Measurements from ENCODE around the gene MEGF10.

DNA sequence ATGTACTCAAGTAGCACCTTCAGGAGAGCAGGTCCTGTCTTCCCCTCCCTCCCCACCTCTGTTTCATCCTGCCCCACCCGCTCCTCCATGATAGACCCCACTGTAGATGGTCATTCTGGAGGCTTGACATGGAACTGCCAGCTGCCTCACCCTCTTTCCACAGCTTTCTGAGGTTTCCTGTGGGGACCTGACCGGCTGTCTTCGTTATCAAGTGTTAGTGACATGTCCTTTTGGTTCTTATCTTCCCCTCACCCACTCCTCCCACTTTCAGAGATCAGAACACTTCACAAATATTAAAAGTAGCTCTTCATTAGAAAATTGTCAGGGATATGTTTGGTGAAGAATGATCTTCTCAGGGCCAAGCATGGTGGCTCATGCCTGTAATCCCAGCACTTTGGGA is 52.7 kb downstream of the MEGF10 start:
- TF ChIP-seq, protein P1, sequence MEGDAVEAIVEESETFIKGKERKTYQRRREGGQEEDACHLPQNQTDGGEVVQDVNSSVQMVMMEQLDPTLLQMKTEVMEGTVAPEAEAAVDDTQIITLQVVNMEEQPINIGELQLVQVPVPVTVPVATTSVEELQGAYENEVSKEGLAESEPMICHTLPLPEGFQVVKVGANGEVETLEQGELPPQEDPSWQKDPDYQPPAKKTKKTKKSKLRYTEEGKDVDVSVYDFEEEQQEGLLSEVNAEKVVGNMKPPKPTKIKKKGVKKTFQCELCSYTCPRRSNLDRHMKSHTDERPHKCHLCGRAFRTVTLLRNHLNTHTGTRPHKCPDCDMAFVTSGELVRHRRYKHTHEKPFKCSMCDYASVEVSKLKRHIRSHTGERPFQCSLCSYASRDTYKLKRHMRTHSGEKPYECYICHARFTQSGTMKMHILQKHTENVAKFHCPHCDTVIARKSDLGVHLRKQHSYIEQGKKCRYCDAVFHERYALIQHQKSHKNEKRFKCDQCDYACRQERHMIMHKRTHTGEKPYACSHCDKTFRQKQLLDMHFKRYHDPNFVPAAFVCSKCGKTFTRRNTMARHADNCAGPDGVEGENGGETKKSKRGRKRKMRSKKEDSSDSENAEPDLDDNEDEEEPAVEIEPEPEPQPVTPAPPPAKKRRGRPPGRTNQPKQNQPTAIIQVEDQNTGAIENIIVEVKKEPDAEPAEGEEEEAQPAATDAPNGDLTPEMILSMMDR (IDR thresholded peaks at IDR 0.05; ENCODE audit: poor library complexity, severe bottlenecking) = no peak
- TF ChIP-seq MXI1 (conservative IDR thresholded peaks at IDR 0.05; ENCODE audit: poor library complexity, severe bottlenecking) (no peak), RAD21 (conservative IDR thresholded peaks at IDR 0.05) (no peak), EZH2 (IDR thresholded peaks at IDR 0.05; ENCODE audit: borderline replicate concordance, insufficient read depth, low read length, poor library complexity, severe bottlenecking) (no peak), EP300 (conservative IDR thresholded peaks at IDR 0.05; ENCODE audit: poor library complexity, severe bottlenecking) (no peak), POLR2AphosphoS5 (IDR thresholded peaks at IDR 0.05) (no peak), TAF1 (IDR thresholded peaks at IDR 0.05; ENCODE audit: low read depth) (no peak), SMC3 (conservative IDR thresholded peaks at IDR 0.05; ENCODE audit: poor library complexity) (no peak)
- TF ChIP-seq, protein P2, sequence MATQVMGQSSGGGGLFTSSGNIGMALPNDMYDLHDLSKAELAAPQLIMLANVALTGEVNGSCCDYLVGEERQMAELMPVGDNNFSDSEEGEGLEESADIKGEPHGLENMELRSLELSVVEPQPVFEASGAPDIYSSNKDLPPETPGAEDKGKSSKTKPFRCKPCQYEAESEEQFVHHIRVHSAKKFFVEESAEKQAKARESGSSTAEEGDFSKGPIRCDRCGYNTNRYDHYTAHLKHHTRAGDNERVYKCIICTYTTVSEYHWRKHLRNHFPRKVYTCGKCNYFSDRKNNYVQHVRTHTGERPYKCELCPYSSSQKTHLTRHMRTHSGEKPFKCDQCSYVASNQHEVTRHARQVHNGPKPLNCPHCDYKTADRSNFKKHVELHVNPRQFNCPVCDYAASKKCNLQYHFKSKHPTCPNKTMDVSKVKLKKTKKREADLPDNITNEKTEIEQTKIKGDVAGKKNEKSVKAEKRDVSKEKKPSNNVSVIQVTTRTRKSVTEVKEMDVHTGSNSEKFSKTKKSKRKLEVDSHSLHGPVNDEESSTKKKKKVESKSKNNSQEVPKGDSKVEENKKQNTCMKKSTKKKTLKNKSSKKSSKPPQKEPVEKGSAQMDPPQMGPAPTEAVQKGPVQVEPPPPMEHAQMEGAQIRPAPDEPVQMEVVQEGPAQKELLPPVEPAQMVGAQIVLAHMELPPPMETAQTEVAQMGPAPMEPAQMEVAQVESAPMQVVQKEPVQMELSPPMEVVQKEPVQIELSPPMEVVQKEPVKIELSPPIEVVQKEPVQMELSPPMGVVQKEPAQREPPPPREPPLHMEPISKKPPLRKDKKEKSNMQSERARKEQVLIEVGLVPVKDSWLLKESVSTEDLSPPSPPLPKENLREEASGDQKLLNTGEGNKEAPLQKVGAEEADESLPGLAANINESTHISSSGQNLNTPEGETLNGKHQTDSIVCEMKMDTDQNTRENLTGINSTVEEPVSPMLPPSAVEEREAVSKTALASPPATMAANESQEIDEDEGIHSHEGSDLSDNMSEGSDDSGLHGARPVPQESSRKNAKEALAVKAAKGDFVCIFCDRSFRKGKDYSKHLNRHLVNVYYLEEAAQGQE (IDR thresholded peaks at IDR 0.05; ENCODE audit: borderline replicate concordance) = no peak

Data from neural cell (in vitro differentiated cells).